Measurements from ENCODE around the gene SLC10A1.

Gene SLC10A1

DNA sequence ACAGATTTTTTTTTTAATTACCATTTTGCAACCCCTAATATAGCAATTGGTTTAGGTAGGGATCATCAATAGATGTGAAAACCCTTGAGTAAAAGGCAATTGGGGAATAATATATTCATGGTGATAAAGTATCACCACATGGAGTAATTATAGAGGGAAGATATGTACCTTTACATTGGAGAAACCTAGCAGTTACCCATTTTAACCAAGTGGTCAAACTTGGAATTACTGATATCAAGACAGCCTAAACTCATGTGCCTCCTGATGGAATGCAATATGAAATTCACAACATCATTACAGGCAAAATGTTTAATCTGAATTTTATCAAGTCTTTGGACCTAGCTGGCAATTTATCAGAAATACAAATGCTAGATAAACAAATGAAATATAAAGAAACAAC lies 6.7 kb upstream of the SLC10A1 start:
- no peak overlapping the region for H3K4me2 ChIP-seq (ENCODE audit: low read length)
- no peaks in the 10 kb centered on the region for H3K4me1 ChIP-seq (ENCODE audit: control insufficient read depth, low read length)
- no peaks in the 10 kb centered on the region for H4K20me1 ChIP-seq (ENCODE audit: control insufficient read depth, insufficient read depth, low read depth, low read length)
- no peaks in the 10 kb centered on the region for H3K79me2 ChIP-seq (ENCODE audit: control insufficient read depth, low read length)
- no peaks in the 10 kb centered on the region for H3K9me2 ChIP-seq (replicated peaks; ENCODE audit: control insufficient read depth, low read length)
- no peaks in the 10 kb centered on the region for H3K9me3 ChIP-seq (ENCODE audit: control insufficient read depth, insufficient read depth, low read length)
- H3K4me3 ChIP-seq (ENCODE audit: low read length) = no peak overlapping the region
- H3K27me3 ChIP-seq (ENCODE audit: control insufficient read depth, low read length) = peaks cover 2% of the 10 kb centered on the region
- no peaks in the 10 kb centered on the region for H3K36me3 ChIP-seq (ENCODE audit: control insufficient read depth, low read length)
- no peak overlapping the region for H3K27ac ChIP-seq (ENCODE audit: low read depth, low read length)
- TF ChIP-seq EZH2phosphoT487 (IDR thresholded peaks at IDR 0.05; ENCODE audit: borderline replicate concordance, low read length) = no peak
- TF ChIP-seq, protein P1, sequence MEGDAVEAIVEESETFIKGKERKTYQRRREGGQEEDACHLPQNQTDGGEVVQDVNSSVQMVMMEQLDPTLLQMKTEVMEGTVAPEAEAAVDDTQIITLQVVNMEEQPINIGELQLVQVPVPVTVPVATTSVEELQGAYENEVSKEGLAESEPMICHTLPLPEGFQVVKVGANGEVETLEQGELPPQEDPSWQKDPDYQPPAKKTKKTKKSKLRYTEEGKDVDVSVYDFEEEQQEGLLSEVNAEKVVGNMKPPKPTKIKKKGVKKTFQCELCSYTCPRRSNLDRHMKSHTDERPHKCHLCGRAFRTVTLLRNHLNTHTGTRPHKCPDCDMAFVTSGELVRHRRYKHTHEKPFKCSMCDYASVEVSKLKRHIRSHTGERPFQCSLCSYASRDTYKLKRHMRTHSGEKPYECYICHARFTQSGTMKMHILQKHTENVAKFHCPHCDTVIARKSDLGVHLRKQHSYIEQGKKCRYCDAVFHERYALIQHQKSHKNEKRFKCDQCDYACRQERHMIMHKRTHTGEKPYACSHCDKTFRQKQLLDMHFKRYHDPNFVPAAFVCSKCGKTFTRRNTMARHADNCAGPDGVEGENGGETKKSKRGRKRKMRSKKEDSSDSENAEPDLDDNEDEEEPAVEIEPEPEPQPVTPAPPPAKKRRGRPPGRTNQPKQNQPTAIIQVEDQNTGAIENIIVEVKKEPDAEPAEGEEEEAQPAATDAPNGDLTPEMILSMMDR (IDR thresholded peaks at IDR 0.05; ENCODE audit: low read depth, low read length, poor library complexity, severe bottlenecking) = peak; percentile 32
- no peaks in the 10 kb centered on the region for H3F3A ChIP-seq (ENCODE audit: control insufficient read depth, insufficient read depth)

DNA sequence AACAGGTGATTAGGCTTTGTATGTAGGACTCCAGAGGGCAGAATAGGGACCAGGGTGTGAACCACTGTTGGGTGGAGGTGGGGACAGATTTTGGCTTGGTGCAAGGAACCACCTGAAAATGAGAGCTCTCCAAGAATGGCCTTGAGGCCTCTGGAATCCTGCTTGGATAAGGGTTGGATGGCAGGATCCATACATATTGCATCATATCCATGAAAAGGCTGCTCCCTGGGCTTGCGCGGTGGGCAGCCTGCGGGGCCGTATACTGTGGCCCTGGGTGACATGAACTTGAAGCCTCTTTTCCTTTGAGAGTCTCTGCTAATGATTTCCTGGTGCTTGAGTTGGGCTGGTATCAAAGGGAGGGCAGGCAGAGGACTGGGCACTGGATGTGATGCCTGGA lies 1.3 kb upstream of the SLC10A1 start:
- no peaks in the 10 kb centered on the region for H3K79me2 ChIP-seq (ENCODE audit: control insufficient read depth, low read length)
- no peaks in the 10 kb centered on the region for H3F3A ChIP-seq (ENCODE audit: control insufficient read depth, insufficient read depth)
- H3K27me3 ChIP-seq (ENCODE audit: control insufficient read depth, low read length) = peaks cover 5% of the 10 kb centered on the region
- H4K20me1 ChIP-seq (ENCODE audit: control insufficient read depth, insufficient read depth, low read depth, low read length) = no peaks in the 10 kb centered on the region
- no peak overlapping the region for H3K4me2 ChIP-seq (ENCODE audit: low read length)
- no peaks in the 10 kb centered on the region for H3K9me2 ChIP-seq (replicated peaks; ENCODE audit: control insufficient read depth, low read length)
- H3K36me3 ChIP-seq (ENCODE audit: control insufficient read depth, low read length) = no peaks in the 10 kb centered on the region
- no peak for TF ChIP-seq EZH2phosphoT487 (IDR thresholded peaks at IDR 0.05; ENCODE audit: borderline replicate concordance, low read length)
- TF ChIP-seq, protein P1 (IDR thresholded peaks at IDR 0.05; ENCODE audit: low read depth, low read length, poor library complexity, severe bottlenecking) = no peak
- H3K4me1 ChIP-seq (ENCODE audit: control insufficient read depth, low read length) = no peaks in the 10 kb centered on the region
- H3K27ac ChIP-seq (ENCODE audit: low read depth, low read length) = no peak overlapping the region
- no peak overlapping the region for H3K4me3 ChIP-seq (ENCODE audit: low read length)
- no peaks in the 10 kb centered on the region for H3K9me3 ChIP-seq (ENCODE audit: control insufficient read depth, insufficient read depth, low read length)

DNA sequence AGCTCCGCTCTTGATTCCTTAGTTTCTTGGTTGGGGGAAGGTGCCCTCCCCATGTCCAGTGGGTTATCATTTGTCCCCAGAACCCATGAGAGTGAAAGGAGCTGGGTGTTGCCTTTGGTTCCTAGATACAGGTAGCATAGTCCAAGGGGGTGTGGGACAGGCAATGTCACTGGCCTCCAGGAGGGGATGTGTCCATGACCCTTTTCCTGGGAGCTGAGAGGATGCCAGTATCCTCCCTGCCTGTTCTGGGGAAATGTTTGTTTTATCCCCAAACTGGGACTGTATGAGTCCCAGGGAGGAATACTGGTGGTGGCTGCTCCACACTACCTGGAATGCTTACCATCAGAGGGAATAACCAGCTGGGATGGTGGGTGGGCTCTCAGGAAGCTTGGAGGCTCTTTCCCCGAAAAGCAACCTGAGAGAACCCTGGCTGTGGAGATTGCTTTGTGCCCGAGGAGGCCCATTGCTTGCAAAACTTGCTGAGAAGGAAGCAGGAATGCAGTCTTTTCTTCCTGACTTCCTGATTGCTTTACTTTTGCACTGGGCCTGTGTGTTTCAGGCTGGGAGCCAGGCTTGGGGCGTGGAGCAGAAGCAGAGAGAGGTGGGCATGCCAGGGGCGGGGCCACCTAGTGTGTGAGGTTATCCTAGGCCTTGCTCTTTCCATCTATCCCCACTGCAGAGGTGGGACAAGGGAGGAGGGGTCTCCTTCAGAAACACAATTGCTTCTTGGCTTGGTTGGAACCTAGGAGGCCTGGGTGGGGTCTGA lies 715 bp upstream of the SLC10A1 start:
- no peak for TF ChIP-seq EZH2phosphoT487 (IDR thresholded peaks at IDR 0.05; ENCODE audit: borderline replicate concordance, low read length)
- TF ChIP-seq, protein P1 (IDR thresholded peaks at IDR 0.05; ENCODE audit: low read depth, low read length, poor library complexity, severe bottlenecking) = no peak
- no peaks in the 10 kb centered on the region for H3K9me2 ChIP-seq (replicated peaks; ENCODE audit: control insufficient read depth, low read length)
- H3K4me3 ChIP-seq (ENCODE audit: low read length) = no peak overlapping the region
- peaks cover 5% of the 10 kb centered on the region for H3K27me3 ChIP-seq (ENCODE audit: control insufficient read depth, low read length)
- no peaks in the 10 kb centered on the region for H3F3A ChIP-seq (ENCODE audit: control insufficient read depth, insufficient read depth)
- H3K4me1 ChIP-seq (ENCODE audit: control insufficient read depth, low read length) = no peaks in the 10 kb centered on the region
- H3K9me3 ChIP-seq (ENCODE audit: control insufficient read depth, insufficient read depth, low read length) = no peaks in the 10 kb centered on the region
- no peaks in the 10 kb centered on the region for H3K79me2 ChIP-seq (ENCODE audit: control insufficient read depth, low read length)
- H3K36me3 ChIP-seq (ENCODE audit: control insufficient read depth, low read length) = no peaks in the 10 kb centered on the region
- no peak overlapping the region for H3K4me2 ChIP-seq (ENCODE audit: low read length)
- H4K20me1 ChIP-seq (ENCODE audit: control insufficient read depth, insufficient read depth, low read depth, low read length) = no peaks in the 10 kb centered on the region
- no peak overlapping the region for H3K27ac ChIP-seq (ENCODE audit: low read depth, low read length)

All from DOHH2 (cell line).